ENCODE measurements around the gene SPATA21.

- no peak for TF ChIP-seq CTCF (IDR thresholded peaks at IDR 0.05)
- no peak for TF ChIP-seq POLR2A (IDR thresholded peaks at IDR 0.05)
Observed at GRCh38 chr1:16369821-16370220, 67.4 kb downstream of the SPATA21 start.

All from body of pancreas (tissue), 4 donors.